Measurements from ENCODE around the gene NUP37. TPM values are rescaled to one million over a fixed set of nuclear protein-coding genes. Genes with fewer than 3 reads are reported as not detected.
"Not testable (repeated sequence)": the region's sequence is repeated elsewhere in the genome, so short reads cannot be mapped to it uniquely, and the experiment has no call there.

The NUP37 gene, protein sequence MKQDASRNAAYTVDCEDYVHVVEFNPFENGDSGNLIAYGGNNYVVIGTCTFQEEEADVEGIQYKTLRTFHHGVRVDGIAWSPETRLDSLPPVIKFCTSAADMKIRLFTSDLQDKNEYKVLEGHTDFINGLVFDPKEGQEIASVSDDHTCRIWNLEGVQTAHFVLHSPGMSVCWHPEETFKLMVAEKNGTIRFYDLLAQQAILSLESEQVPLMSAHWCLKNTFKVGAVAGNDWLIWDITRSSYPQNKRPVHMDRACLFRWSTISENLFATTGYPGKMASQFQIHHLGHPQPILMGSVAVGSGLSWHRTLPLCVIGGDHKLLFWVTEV
- 59.6 and 82.7 TPM in 2 replicates for total RNA-seq (2014; rRNA removed)
- 31.0 TPM for polyA plus RNA-seq (2012)

DNA sequence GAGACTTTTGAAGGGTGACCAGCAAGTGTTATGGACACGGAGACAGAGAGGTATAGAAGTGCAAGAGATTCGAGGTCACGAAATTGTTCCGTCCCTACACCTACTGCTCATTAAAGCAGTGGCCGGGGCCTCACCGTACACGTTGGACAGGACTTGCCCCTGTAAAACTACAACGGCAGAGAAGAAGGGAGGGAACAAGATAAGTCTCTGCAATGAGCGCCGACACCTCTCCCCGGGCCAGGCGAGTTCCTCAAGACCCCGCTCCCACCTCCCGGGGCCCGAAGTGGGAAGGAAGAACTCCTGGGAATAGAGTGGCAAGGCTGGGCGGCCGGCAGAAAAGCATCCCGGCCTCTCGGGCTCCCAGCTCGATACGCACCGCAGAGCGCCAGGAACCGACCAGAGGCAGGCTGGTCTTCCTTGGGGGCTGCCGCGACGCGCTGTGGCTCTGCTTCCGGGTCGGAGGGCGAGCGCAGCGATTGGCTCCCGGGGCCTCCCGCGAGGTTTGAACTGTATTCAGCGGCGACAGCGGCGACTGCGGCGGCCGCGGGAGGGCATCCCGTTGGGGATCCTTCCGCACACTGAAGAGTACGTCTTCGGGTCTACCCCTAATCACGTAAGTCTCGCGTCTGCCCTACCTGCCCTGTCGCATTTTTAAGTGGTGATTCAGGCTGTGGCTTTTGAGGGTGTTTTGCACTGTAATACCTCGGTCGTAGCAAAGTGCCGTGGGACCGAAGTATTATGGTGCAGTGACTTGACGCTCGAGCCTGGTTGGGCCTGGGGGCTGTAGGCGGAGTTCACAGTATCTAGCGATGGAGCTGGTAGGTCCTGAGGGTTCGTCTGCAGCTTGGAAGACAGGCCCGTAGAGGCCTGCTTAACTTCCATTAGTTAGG is at the start of gene NUP37, which contains the start of gene PARPBP:
Gene NUP37, minus strand, starts transcription at position 441 of the 890 bp plus-strand sequence. CDS start 1,596 bp downstream, outside the sequence.
Gene PARPBP, plus strand, starts transcription at position 510 of the 890 bp plus-strand sequence. CDS start 3,706 bp downstream, outside the sequence.
- DNase-seq (ENCODE audit: low read depth) = peak; percentile 84

DNA sequence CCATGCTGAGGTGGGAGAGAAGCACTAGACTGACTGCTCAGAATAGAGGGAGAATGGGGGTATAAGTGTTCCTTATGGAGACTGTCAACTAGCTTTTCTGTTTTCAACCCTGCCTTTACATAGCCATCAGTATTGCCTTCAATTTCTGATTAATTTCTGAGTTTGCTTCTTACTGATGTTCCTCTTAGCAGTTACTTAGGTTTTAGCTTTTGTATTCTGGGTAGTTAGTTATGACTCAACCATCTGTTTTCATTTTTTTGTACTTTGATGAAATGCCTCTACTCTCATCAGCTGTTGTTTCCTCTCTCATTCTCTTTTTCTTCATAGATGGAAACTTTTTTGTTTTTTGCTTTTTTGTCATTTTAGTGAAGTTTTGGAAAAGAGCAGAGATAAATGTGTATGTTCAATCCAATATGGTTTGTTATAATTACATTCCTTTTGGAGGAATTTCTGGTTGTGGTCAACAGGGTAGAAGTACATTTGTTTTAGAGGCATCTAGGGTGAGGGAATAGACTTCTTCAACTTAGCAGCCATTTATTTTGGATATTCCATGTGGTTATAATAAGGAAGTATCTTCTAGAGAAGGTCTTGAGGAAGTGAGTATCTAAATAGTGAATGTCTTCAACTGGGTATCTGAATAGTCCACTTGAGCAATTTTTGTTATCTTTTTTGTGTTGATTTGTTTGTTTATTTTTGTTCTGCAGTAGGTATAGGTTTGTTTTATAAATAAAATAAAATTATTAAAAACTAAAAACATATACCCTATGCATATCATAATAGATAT is 48.1 kb upstream of the NUP37 start:
- peak; percentile 51 for DNase-seq (ENCODE audit: low read depth)

DNA sequence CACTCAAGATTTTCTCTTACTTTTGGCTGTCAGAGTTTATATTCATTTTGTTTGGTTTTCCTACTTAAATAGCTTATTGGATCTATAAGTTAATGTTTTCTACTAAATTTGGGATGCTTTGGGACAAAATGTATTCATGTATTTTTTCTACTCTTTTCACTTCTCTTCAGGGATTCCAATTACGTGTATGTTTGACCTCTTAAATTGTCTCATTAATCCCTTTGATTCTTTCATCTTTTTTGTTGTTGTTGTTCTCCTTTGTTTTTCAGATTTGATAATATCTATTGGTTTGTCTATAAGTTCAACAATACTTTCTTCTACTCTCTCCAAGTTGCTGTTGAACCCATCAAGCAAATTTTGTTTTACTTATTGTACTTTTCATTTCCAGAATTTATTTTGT is 43.5 kb upstream of the NUP37 start:
- no peak for DNase-seq (ENCODE audit: low read depth)

- DNase-seq (ENCODE audit: low read depth) = not testable (repeated sequence)
These were observed 35.3 kb upstream of the NUP37 start for GRCh38 chr12:102155206-102155605.

DNA sequence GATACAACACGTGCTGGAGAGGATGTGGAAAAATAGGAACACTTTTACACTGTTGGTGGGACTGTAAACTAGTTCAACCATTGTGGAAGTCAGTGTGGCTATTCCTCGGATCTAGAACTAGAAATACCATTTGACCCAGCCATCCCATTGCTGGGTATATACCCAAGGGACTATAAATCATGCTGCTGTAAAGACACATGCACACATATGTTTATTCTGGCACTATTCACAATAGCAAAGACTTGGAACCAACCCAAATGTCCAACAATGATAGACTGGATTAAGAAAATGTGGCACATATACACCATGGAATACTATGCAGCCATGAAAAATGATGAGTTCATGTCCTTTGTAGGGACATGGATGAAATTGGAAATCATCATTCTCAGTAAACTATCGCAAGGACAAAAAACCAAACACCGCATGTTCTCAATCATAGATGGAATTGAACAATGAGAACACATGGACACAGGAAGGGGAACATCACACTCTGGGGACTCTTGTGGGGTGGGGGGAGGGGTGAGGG is 27.2 kb upstream of the NUP37 start:
- DNase-seq (ENCODE audit: low read depth) = not testable (repeated sequence)

GRCh38 chr12:102144221-102144620 is 24.3 kb upstream of the NUP37 start:
- peak; percentile 13 for DNase-seq (ENCODE audit: low read depth)

DNA sequence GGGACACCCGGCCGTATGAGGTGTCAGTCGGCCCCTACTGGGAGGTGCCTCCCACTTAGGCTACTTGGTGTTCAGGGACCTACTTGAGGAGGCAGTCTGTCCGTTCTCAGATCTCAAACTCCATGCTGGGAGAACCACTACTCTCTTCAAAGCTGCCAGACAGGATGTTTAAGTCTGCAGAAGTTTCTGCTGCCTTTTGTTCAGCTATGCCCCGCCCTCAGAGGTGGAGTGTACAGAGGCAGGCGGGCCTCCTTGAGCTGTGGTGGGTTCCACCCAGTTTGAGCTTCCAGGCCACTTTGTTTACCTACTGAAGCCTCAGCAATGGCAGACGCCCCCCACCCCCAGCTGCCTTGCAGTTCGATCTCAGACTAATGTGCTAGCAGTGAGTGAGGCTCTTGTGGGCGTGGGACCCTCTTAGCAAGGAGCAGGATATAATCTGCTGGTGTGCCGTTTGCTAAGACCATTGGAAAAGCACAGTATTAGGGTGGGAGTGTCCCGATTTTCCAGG is 23.0 kb upstream of the NUP37 start:
- DNase-seq (ENCODE audit: low read depth) = not testable (repeated sequence)

DNA sequence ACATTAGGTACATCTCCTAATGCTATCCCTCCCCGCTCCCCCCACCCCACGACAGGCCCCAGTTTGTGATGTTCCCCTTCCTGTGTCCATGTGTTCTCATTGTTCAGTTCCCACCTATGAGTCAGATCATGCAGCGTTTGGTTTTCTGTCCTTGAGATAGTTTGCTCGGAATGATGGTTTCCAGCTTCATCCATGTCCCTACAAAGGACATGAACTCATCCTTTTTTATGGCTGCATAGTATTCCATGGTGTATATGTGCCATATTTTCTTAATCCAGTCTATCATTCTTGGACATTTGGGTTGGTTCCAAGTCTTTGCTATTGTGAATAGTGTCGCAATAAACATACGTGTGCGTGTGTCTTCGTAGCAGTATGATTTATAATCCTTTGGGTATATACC is 17.7 kb upstream of the NUP37 start:
- DNase-seq (ENCODE audit: low read depth) = not testable (repeated sequence)

DNA sequence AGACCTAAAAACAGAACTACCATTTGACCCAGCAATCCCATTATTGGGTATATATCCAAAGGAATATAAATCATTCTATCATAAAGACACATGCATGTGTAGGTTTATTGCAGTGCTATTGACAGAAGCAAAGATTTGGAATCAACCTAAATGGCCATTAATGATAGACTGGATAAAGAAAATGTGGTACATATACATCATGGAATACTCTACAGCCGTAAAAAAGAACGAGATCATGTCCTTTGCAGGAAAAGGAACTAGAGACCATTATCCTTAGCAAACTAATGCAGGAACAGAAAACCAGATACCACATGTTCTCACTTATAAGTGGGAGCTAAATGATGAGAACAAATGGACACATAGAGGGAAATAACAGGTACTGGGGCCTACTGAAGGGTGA is 11.5 kb upstream of the NUP37 start:
- not testable (repeated sequence) for DNase-seq (ENCODE audit: low read depth)

- not testable (repeated sequence) for DNase-seq (ENCODE audit: low read depth)
These were observed 10.8 kb upstream of the NUP37 start for GRCh38 chr12:102130720-102131119.

GRCh38 chr12:102121328-102121727 is 1.4 kb upstream of the NUP37 start:
- not testable (repeated sequence) for DNase-seq (ENCODE audit: low read depth)

DNA sequence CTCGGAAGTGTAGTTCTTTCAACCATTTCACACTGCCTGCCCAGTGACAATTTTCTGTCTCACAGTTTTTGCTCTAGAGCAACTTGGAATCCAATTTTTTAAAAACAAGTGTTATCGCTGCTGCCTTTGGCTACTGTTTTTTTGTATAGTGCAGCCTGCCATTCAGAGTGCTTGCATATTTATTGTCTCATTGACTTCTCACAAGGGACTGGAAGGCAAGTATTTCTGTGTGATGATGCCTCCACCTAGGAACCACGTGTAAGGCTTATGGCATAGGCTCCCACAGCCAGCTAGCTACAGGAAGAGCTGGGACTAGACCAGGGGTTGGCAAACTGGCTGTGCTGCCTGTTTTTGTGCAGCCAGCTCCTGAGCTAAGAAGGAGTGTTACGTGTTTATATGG is 972 bp upstream of the NUP37 start:
- DNase-seq (ENCODE audit: low read depth) = peak; percentile 27

DNA sequence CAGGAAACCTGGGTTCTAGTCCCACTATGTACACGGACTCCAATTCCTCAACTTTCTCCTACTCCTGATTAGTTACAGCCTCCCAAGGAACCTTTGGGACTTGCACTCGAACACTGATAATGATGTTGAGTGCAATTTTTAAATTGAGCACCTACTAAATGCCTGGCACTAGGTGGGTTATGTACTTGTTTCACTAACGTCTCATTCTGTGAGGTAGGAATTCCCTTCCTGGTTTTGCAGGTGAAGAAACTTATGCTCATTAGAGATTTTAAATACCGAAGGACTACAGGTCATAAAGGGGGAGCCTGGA is 605 bp upstream of the NUP37 start:
- DNase-seq (ENCODE audit: low read depth) = no peak

GRCh38 chr12:102118874-102119273 is 1.0 kb downstream of the NUP37 start:
- no peak for DNase-seq (ENCODE audit: low read depth)

GRCh38 chr12:102116392-102116791 is 3.5 kb downstream of the NUP37 start:
- no peak for DNase-seq (ENCODE audit: low read depth)

- DNase-seq (ENCODE audit: low read depth) = no peak
These were observed 5.7 kb downstream of the NUP37 start for GRCh38 chr12:102114212-102114611.

- no peak for DNase-seq (ENCODE audit: low read depth)
These were observed 9.1 kb downstream of the NUP37 start for GRCh38 chr12:102110782-102111181.

GRCh38 chr12:102107970-102108369 is 11.9 kb downstream of the NUP37 start:
- DNase-seq (ENCODE audit: low read depth) = no peak

DNA sequence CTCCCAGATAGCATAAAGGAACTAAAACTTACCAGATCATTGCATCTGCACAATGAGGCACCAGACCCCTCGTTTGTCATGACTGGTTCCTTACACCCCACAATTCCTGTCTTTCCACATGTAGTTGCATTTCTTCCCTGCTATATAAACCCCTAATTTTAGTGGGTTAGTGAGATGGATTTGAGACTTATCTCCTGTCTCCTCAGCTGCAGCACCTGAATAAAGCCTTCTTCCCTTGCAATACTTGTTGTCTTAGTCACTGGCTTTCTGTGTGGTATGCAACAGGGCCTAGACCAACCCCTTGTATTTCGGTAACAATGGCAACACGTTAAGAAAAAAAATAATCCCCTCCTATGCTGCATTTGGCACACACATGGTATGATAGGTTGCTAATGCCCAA is 13.0 kb downstream of the NUP37 start:
- DNase-seq (ENCODE audit: low read depth) = no peak

DNA sequence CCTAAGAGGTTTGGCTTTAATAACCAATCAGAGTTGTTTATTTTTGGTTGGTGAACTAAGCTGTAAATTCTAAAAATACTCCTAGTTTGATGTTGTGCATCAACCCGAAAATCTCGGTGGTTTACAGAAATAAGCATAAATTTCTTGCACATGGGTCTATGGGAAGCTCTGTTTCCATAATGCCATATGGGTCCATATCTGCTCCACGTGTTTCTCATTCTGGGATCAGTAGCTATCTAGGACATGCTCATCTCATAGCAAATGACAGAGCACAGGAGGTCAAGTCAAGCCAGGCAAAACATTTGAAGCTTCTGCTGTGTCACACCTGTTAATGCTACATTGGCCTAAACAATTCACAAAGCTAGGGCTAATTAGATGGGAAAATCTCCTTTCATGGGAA is 23.1 kb downstream of the NUP37 start:
- no peak for DNase-seq (ENCODE audit: low read depth)

DNA sequence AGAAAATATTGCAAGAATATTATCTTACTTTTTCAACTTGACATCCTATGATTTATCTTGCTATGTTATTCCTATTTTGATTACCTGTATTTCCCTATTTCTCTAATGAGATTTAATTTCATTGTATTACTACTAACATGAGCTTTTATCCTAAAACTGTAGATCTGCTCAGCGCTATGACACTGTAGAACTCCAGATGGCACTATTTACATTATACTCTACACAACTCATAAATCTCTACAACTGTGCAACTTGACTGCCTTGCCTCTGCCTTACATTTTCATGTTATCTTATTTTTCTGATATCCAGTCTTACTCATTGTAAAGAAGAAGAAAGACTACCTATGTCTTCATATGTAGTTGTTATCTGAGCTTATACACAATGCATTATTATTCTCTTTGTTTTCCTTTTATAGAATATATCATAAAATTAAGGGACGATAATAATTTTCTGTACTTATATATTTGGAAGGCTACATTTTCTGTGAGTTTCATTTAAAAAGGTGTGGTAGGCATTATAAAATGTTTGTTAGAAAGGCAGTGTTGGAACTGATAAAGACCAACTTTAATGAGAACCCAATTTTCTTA is 24.1 kb downstream of the NUP37 start:
- DNase-seq (ENCODE audit: low read depth) = peak; percentile 24
